ENCODE measurements around the gene OR1L4.

OR1L4 gene

GRCh38 chr9:122723690-122724089 lies at the start of gene OR1L4:
Gene OR1L4, plus strand, starts transcription at chr9:122723990. Its CDS starts 0 bp downstream, at chr9:122723990.
- DNase-seq (ENCODE audit: low read depth, low spot score), result no peak

- DNase-seq (ENCODE audit: low read depth, low spot score), result no peak
Measured at GRCh38 chr9:122684851-122685250, 38.9 kb upstream of the OR1L4 start.

GRCh38 chr9:122695696-122696095 lies 28.1 kb upstream of the OR1L4 start:
- DNase-seq (ENCODE audit: low read depth, low spot score), result no peak

- no peak for DNase-seq (ENCODE audit: low read depth, low spot score)
Measured at GRCh38 chr9:122718038-122718437, 5.8 kb upstream of the OR1L4 start.

- DNase-seq (ENCODE audit: low read depth, low spot score), result no peak
Measured at GRCh38 chr9:122719218-122719617, 4.6 kb upstream of the OR1L4 start.

- no peak for DNase-seq (ENCODE audit: low read depth, low spot score)
Measured at GRCh38 chr9:122742003-122742402, 18.2 kb downstream of the OR1L4 start, which contains the start of gene OR1L6. Gene OR1L6, plus strand, starts transcription at chr9:122742303. Its CDS starts 7,545 bp downstream, at chr9:122749848.

- DNase-seq (ENCODE audit: low read depth, low spot score), result no peak
Measured at GRCh38 chr9:122754825-122755224, 31.0 kb downstream of the OR1L4 start.

GRCh38 chr9:122767817-122768216 lies 44.0 kb downstream of the OR1L4 start:
- no peak for DNase-seq (ENCODE audit: low read depth, low spot score)

Data from activated CD4-positive, CD25-positive, alpha-beta regulatory T cell treated with anti-CD3 and anti-CD28 coated beads, Interleukin-2, amount 50 U/mL, for 16 hours (primary cell).